HFFc6 (cell line): ENCODE measurements around the gene PCNX3. TPM values are rescaled to one million over a fixed set of nuclear protein-coding genes. Genes with fewer than 3 reads are reported as not detected.

Source experiments
- DNase-seq: peaks from one replicate; pipeline ENCODE4 v3.0.0-alpha.2; 2018
- H3K27ac Mint-ChIP-seq: 2 replicates; pipeline ENCODE4 v1.8.0; 2020; ENCODE audit warnings: mild to moderate bottlenecking, mixed read lengths
- H3K27me3 Mint-ChIP-seq: 2 replicates; pipeline ENCODE4 v1.8.0; 2021; ENCODE audit warnings: mild to moderate bottlenecking, moderate library complexity, mixed read lengths; ENCODE audit not compliant: insufficient read depth
- H3K36me3 Mint-ChIP-seq: 2 replicates; pipeline ENCODE4 v1.8.0; 2021; ENCODE audit warnings: low read depth, mixed read lengths
- H3K4me1 Mint-ChIP-seq: 2 replicates; pipeline ENCODE4 v1.8.0; 2020; ENCODE audit warnings: low read depth, mixed read lengths
- H3K4me3 Mint-ChIP-seq: 2 replicates; pipeline ENCODE4 v1.8.0; 2020; ENCODE audit warnings: mild to moderate bottlenecking, moderate library complexity, mixed read lengths
- H3K9me3 Mint-ChIP-seq: 2 replicates; pipeline ENCODE4 v1.8.0; 2020; ENCODE audit warnings: mild to moderate bottlenecking, mixed read lengths
- CTCF ChIP-seq: fragments of 200-600 bp; sonication (generic); IDR thresholded peaks from 2 replicates; pipeline ENCODE4 v1.5.0; 2021; ENCODE audit warnings: antibody characterized with exemption, mild to moderate bottlenecking
- total RNA-seq, 6 experiments: library from RNA; stranded (reverse); fragmentation: NEBNext Ultra II Directional; extraction: Animal tissue kit (Norgen Biotek cat#: 25700); gene quantifications; 2 replicates in 1 of 6; 3 replicates in 5 of 6; pipeline ENCODE4 v1.2.3, GENCODE V29; 2021

The PCNX3 gene
- total RNA-seq, 6 experiments from 2014 or later = 51.5 to 66.7 (median 57.3) TPM

- Mint-ChIP-seq H3K27me3 (no peaks in the 10 kb centered on the region), H3K4me3 (no peak overlapping the region), H3K4me1 (no peaks in the 10 kb centered on the region), H3K27ac (peak overlapping the region; percentile 27; the same call in 1 of the 2 replicates), H3K9me3 (no peaks in the 10 kb centered on the region), H3K36me3 (peaks cover 4% of the 10 kb centered on the region; the same call in 1 of the 2 replicates)
- peak; percentile 75 for TF ChIP-seq CTCF
- no peak for DNase-seq
These were observed 10.2 kb downstream of the PCNX3 start for GRCh38 chr11:65625628-65626342.

- Mint-ChIP-seq H3K9me3 (no peaks in the 10 kb centered on the region), H3K4me3 (no peak overlapping the region), H3K27me3 (no peaks in the 10 kb centered on the region), H3K4me1 (no peaks in the 10 kb centered on the region), H3K36me3 (peaks cover 4% of the 10 kb centered on the region; the same call in 1 of the 2 replicates), H3K27ac (no peak overlapping the region)
- DNase-seq = no peak
- no peak for TF ChIP-seq CTCF
These were observed 11.6 kb downstream of the PCNX3 start for GRCh38 chr11:65627202-65627601.

GRCh38 chr11:65629579-65629978, 14.0 kb downstream of the PCNX3 start:
- no peaks in the 10 kb centered on the region for H3K4me1 Mint-ChIP-seq
- H3K36me3 Mint-ChIP-seq = no peaks in the 10 kb centered on the region
- H3K27me3 Mint-ChIP-seq = no peaks in the 10 kb centered on the region
- TF ChIP-seq CTCF = no peak
- no peak overlapping the region for H3K4me3 Mint-ChIP-seq
- no peaks in the 10 kb centered on the region for H3K9me3 Mint-ChIP-seq
- H3K27ac Mint-ChIP-seq = no peak overlapping the region
- DNase-seq = no peak

GRCh38 chr11:65630215-65630614, 14.6 kb downstream of the PCNX3 start:
- no peak overlapping the region for H3K27ac Mint-ChIP-seq
- no peak for TF ChIP-seq CTCF
- DNase-seq = no peak
- H3K4me3 Mint-ChIP-seq = no peak overlapping the region
- H3K36me3 Mint-ChIP-seq = no peaks in the 10 kb centered on the region
- no peaks in the 10 kb centered on the region for H3K27me3 Mint-ChIP-seq
- H3K9me3 Mint-ChIP-seq = no peaks in the 10 kb centered on the region
- H3K4me1 Mint-ChIP-seq = no peaks in the 10 kb centered on the region

GRCh38 chr11:65633390-65634108, 18.0 kb downstream of the PCNX3 start:
- DNase-seq = no peak
- H3K27ac Mint-ChIP-seq = no peak overlapping the region
- no peaks in the 10 kb centered on the region for H3K9me3 Mint-ChIP-seq
- H3K4me3 Mint-ChIP-seq = no peak overlapping the region
- no peaks in the 10 kb centered on the region; the same call in 1 of the 2 replicates for H3K36me3 Mint-ChIP-seq
- H3K27me3 Mint-ChIP-seq = no peaks in the 10 kb centered on the region
- peaks cover 13% of the 10 kb centered on the region for H3K4me1 Mint-ChIP-seq
- no peak for TF ChIP-seq CTCF
